ENCODE results near the gene LRRC9. TPM values are rescaled to one million over a fixed set of nuclear protein-coding genes. Genes with fewer than 3 reads are reported as not detected.

Gene LRRC9
- total RNA-seq, 4 donors from 2014 or later: not detected

DNA sequence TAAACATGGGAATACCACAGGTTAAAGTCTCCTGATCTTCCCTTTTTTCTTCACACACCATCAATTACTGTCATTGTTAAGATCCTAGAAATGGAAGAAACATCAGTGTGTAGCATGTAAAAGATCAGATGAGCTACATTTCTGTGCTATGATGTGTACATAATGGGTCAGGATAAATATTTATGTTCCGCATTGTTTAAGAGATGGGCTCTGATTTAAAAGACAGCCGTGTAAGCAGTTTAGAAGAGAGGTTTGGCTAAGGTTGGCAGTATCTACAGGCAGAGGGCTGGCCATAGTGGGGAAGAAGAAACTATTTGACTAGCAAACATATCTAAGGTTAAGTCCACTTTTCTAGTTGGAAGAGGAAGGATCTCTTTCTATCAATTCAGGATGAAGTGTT is 49.4 kb downstream of the LRRC9 start:
- no peak overlapping the region for H3K27ac ChIP-seq
- H3K9me3 ChIP-seq: no peaks in the 10 kb centered on the region
- no peak overlapping the region for H3K4me3 ChIP-seq
- TF ChIP-seq, protein P1, sequence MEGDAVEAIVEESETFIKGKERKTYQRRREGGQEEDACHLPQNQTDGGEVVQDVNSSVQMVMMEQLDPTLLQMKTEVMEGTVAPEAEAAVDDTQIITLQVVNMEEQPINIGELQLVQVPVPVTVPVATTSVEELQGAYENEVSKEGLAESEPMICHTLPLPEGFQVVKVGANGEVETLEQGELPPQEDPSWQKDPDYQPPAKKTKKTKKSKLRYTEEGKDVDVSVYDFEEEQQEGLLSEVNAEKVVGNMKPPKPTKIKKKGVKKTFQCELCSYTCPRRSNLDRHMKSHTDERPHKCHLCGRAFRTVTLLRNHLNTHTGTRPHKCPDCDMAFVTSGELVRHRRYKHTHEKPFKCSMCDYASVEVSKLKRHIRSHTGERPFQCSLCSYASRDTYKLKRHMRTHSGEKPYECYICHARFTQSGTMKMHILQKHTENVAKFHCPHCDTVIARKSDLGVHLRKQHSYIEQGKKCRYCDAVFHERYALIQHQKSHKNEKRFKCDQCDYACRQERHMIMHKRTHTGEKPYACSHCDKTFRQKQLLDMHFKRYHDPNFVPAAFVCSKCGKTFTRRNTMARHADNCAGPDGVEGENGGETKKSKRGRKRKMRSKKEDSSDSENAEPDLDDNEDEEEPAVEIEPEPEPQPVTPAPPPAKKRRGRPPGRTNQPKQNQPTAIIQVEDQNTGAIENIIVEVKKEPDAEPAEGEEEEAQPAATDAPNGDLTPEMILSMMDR (IDR thresholded peaks at IDR 0.05): no peak
- no peak for TF ChIP-seq EP300 (IDR thresholded peaks at IDR 0.05)
- no peak for TF ChIP-seq POLR2A (IDR thresholded peaks at IDR 0.05)
- DNase-seq (ENCODE audit: low spot score in 2 of 2): no peak
- 79% methylated on average over 2 of the region's 2 CpGs for WGBS, 2 donors
- no peaks in the 10 kb centered on the region for H3K36me3 ChIP-seq
- peaks cover 0 to 4% (median 0%) of the 10 kb centered on the region in 4 donors for H3K4me1 ChIP-seq
- H3K27me3 ChIP-seq: no peaks in the 10 kb centered on the region

DNA sequence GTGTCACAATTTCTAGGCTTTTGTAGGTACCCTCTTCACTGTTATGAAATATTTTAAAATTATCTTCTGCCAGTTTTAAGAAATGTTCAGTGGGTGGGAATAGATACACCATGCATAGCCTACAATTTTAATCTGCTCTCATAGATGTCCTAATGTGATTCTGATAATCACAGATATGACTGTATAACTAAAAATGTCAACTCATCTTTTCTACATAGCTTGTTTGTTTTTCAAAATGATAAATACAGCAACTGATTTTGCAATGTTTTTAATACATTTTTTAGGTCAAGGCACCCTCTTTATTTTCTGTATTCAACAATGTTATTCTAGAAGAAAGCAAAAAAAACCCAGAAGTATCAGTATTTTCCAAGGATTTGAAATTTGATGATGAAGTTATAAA is 61.6 kb downstream of the LRRC9 start:
- Histone ChIP-seq H3K4me3 (no peak overlapping the region), H3K27me3 (no peaks in the 10 kb centered on the region), H3K27ac (no peak overlapping the region), H3K4me1 (no peaks in the 10 kb centered on the region), H3K36me3 (no peaks in the 10 kb centered on the region), H3K9me3 (no peaks in the 10 kb centered on the region)
- DNase-seq (ENCODE audit: low spot score in 2 of 2): no peak
- TF ChIP-seq POLR2A (IDR thresholded peaks at IDR 0.05) (no peak), EP300 (IDR thresholded peaks at IDR 0.05) (no peak)
- TF ChIP-seq, protein P1 (IDR thresholded peaks at IDR 0.05): no peak

DNA sequence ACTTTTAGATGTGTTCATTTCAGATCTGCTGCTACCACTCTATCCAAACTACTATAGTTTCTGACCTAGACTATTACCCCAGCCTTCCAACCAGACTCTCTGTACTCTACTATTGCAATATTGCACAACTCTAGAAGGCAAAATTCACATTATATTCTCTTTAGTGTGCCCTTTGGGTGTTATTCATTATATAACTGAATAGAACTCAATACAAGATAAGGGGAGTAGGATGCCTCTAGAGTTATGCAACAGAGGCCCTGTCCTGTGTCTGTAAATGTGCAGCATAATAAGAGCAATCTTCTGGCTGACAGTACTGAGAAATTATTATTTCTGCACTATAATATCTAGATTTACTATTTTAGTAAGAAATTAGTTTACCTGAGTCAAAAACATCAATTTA is 63.1 kb downstream of the LRRC9 start:
- no peaks in the 10 kb centered on the region for H3K9me3 ChIP-seq
- no peaks in the 10 kb centered on the region for H3K36me3 ChIP-seq
- TF ChIP-seq EP300 (IDR thresholded peaks at IDR 0.05): no peak
- TF ChIP-seq, protein P1 (IDR thresholded peaks at IDR 0.05): no peak
- no peak for TF ChIP-seq POLR2A (IDR thresholded peaks at IDR 0.05)
- H3K27me3 ChIP-seq: no peaks in the 10 kb centered on the region
- H3K27ac ChIP-seq: no peak overlapping the region
- no peak overlapping the region for H3K4me3 ChIP-seq
- no peak for DNase-seq (ENCODE audit: low spot score in 2 of 2)
- no peaks in the 10 kb centered on the region for H3K4me1 ChIP-seq

DNA sequence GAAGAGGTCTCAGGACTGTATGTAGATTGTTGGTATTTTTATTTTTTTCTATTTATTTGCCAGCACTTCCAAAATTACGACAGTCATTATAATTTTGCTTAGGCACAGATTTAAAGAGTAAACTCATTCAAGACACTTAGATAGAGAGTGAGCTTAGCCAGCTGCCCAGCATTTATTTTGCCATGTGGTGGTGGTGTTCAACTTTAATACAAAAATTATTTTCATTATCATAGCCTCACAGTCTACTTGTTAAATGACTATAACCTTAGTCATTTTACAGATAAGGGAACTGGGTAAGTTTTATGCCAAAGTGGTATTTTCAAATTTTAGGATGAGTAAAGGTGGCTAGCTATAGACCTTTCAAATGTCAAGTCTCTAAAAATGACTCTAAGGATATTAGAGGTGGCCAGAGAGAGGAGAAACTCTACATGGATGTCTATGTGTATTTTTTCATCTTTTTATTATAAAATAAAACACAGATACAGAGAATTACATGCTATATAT is 66.7 kb downstream of the LRRC9 start:
- TF ChIP-seq, protein P1 (IDR thresholded peaks at IDR 0.05): no peak
- TF ChIP-seq EP300 (IDR thresholded peaks at IDR 0.05) (no peak), POLR2A (IDR thresholded peaks at IDR 0.05) (no peak)
- Histone ChIP-seq H3K4me1 (no peaks in the 10 kb centered on the region), H3K27ac (no peak overlapping the region), H3K27me3 (no peaks in the 10 kb centered on the region), H3K9me3 (peaks cover 0 to 3% (median 0%) of the 10 kb centered on the region in 4 donors), H3K36me3 (no peaks in the 10 kb centered on the region), H3K4me3 (no peak overlapping the region)
- no peak for DNase-seq (ENCODE audit: low spot score in 2 of 2)
- 89 to 93% methylated on average over 1 of the region's 1 CpG for WGBS, 2 donors

DNA sequence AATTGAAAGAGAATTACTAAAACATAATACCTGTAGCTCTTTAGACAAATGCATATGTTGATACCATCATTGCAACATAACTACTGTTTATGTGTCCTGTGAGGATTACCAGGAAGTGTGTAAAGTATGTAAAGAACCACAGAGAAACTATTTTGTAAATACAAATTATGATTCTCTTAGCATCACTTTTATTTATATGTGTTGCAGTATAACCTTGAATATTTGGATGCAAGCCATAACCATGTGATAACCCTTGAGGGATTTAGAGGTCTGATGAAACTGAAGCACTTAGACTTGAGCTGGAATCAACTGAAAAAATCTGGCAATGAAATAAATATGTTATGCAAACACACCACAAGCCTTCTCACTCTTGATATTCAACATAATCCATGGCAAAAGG is 77.5 kb downstream of the LRRC9 start:
- Histone ChIP-seq H3K4me1 (peaks cover 0 to 3% (median 0%) of the 10 kb centered on the region in 4 donors), H3K9me3 (no peaks in the 10 kb centered on the region), H3K27me3 (no peaks in the 10 kb centered on the region), H3K36me3 (no peaks in the 10 kb centered on the region), H3K27ac (no peak overlapping the region), H3K4me3 (no peak overlapping the region)
- TF ChIP-seq EP300 (IDR thresholded peaks at IDR 0.05): peak in 1 of 2 donors; percentile 33
- TF ChIP-seq, protein P1 (IDR thresholded peaks at IDR 0.05): no peak
- DNase-seq (ENCODE audit: low spot score in 2 of 2): peak in 1 of 2 donors; percentile 8
